ENCODE data around the gene LINC00237.

- TF ChIP-seq EP300 (IDR thresholded peaks at IDR 0.05) (no peak), CTCF (IDR thresholded peaks at IDR 0.05) (no peak), POLR2A (IDR thresholded peaks at IDR 0.05) (no peak)
Observed at GRCh38 chr20:21049305-21049828, 56.8 kb downstream of the LINC00237 start.
